Fibroblast of skin of left quadriceps (primary cell): ENCODE results near the gene TSPAN11.
"Not testable (repeated sequence)": the region's sequence is repeated elsewhere in the genome, so short reads cannot be mapped to it uniquely, and the experiment has no call there.

Experiments used
- DNase-seq, 2 experiments: peaks; one replicate each; pipeline ENCODE4 v3.0.0-alpha.2; 2013; ENCODE audit warnings: low read depth in 2 of 2

TSPAN11 gene

GRCh38 chr12:31002999-31003398 lies 76.5 kb downstream of the TSPAN11 start:
- no peak for DNase-seq

DNA sequence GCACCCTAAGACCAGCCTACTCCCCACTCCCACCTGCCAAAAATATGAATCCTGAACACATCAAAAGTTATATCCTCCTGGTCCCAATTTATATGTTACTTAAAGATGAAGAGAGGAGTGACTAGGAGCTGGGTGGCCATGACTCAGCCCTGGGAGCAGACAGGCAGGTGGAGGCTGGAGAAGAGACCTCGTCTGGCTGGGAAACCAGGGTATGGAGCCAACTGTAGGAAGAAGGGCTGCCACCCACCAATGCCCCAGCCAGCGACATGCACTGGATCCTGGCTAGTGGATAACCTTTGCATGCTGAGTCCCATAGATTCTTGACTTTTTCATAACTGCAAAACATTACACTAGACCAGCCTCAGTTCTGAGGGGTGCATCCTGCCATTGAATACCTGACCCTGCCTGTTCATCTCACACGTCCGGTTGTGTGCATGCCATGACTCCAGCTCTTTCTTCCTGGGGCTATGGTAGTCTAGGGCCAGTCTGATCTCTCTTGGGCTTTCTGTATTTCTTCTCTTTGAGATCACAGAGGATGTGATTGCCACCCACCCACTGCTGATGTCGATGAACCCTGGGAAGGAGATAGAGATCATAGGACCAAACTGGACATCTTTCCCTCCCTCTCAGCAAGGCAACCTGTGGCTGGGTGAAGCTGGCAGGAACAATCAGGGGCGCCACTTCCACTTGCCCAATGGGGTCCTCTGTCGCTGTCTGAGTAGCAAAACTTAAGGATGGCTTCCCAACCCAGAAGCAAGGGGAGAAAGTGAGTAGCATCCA lies 77.5 kb downstream of the TSPAN11 start:
- no peak for DNase-seq

DNA sequence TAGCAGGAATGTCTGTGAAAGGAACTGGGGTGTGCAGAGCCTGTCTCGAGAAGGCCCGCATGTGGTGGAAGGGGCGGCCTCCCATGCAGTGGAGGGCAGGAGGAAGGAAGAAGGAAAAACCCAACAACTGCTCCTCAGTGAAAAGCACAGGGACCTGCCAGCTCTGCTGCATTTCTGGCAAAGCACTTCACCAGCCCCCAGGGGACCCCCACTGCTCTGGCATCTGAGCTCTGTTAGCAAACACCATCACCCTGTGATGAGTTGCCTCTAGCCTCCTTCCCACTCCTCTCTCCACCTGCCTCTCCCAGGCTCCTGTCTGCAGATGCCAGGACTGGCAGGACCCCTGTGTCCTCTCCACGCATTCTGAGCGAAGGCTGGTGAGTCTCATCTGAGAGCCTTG lies 78.1 kb downstream of the TSPAN11 start:
- DNase-seq = no peak

DNA sequence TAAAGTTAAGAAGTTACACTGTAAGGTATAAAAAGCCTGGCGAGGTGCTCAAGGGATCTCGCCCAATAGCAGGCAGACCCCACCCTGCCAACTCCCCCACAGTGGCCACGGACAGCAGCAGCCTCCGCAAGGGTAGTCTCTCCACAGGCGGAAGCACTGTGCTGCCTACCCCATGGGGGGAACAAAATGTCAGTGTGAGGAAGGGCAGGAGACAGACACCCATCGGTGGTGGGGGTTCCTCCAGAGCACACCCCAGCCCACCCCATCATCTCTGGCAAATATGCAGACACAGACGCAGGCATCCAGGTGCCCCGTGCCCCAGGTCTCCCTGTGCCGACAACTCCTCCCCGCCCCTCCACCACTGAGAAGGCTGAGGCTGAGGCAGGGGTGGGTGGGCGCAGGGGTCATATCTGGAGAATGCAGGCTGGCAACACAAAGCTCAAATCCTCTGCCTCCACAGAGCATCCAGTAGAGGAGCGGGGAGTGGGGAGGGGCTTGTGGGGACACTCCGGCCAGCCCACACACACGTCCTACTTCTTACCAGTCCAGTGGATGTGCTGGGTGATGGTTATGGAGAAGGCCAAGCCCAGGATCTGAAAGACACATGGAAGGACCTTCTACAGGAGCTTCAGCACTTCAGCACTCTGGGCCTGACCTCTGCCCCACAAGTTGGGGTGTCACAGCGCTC lies 78.9 kb downstream of the TSPAN11 start:
- no peak for DNase-seq

- DNase-seq = no peak
These were observed 79.4 kb downstream of the TSPAN11 start for GRCh38 chr12:31005944-31006361.

- no peak for DNase-seq
These were observed 80.0 kb downstream of the TSPAN11 start for GRCh38 chr12:31006416-31007152.

- no peak for DNase-seq
These were observed 80.6 kb downstream of the TSPAN11 start for GRCh38 chr12:31007153-31007495.

GRCh38 chr12:31007636-31008175 lies 81.2 kb downstream of the TSPAN11 start:
- DNase-seq = no peak

DNA sequence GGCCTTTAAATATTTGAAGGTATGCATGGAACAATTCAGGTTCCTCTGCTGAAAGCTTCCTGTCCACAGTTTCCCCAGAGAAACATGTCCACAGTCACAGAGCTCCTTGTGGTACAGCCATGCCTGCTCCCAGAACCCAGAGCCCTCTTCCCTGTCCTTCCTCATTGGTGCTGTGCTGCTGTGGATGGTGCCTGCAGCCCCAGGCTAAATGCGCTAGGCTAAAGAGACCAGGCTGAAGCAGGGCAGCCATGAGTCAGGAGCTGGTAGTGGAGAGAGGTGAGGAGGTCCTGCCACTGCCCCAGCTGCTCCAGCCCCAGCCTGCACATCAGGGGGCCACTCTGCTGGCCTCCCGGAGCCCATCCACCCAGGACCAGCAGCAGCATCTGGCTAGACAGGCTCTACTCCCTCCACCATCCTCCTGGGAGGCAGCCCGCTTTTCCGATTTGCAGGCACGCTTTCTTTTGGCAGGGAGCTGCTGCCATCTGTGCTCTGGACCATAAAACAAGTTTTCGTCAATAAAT lies 81.8 kb downstream of the TSPAN11 start:
- DNase-seq = no peak

DNA sequence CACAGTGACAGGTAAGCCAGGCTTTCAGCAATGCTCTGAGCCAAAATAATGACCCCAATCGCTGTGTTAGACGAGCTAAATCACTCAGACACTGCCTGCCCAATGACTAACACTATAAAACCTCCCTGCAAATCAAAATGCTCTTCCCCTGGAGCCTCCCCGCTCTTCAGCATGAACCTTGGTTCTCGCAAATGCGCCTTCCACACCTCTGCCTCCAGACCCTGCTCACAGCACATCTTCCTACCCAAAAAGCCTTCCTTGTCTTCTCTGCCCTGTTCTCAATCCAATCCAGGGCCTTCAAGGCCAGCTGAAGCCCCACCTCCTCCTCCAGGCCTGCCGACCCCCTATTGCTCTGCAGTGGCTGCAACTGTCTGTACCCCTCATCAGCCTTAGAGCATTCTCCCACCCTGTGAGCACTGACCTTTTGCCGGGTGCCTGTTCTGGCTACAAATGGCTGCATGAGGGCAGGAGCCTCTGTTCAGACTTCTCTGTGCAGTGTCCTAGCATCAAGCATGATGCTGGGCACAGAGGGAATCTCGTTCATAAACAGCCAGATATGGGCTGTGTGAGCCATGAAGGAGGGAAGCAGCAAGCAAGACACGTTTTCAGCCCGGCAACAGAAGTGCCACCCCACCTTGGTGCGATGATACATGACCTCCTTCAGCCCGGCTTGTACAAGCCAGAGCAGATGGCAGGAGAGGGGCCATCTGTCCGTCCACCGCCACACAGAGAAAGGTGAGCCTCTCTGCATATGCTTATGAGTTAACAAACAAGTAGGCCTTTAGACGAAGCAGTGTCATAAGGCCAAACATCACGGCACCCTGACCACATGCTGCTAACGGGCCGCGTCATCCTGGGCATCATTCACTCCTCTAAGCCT lies 82.7 kb downstream of the TSPAN11 start:
- DNase-seq = no peak

GRCh38 chr12:31009976-31010375 lies 83.4 kb downstream of the TSPAN11 start:
- DNase-seq = no peak

DNA sequence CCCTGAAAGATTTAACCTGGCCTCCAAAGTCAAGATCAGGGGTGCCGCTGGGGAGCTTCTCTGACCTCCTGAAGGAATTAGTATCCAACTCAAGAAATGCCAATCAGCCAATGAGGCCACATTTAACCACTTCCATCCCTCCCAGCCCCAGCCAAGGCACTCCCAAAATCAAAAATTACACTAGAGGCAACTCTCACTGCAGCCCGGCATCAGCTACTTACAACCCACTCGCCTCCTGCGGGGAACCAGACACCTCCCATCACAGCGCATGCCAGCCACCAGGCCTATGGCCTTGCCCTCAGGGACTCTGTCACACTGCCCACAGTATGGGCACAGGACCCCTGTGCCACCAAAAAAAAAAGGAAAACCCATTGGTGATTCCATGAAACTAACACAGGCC lies 84.8 kb downstream of the TSPAN11 start:
- DNase-seq = no peak

DNA sequence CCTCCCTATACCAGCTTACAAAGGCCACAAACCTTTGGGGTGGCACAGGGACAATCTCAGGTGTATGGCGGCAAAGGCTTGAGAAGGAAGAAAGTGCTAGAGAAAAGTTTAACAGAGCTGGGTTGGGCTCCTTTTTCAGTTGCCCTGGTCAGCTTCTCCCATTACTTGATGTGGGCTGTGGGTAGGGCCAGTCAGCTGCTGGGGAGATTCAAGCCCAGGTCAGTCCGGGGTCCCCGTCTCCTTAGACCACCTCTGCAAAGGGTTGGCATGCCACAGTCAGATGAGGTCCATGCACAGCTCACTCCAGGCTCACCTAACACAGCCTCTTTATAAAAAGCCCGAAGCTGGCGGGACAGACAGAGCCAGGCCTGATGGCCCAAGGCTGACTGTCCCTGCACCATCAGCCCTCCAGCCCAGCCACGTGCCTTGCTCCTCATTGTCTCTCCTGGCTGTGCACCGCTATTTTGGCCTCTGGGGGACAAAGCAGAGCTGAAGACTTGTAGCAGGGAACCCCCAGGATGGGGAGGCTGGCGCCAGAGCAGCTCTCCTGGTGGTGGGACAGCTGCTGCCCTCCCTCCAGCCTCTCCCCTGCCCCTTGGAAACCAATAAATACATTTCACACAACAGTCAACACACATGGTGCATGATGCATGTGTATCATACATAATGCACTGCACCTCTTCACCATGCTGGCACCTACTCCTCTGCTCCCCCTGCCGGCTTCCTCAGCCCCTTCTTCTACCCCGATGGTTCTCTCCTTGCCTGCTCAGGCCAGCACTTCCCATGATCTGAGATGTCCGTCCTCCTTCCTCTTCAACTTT lies 85.4 kb downstream of the TSPAN11 start:
- DNase-seq = no peak

GRCh38 chr12:31012567-31012891 lies 86.0 kb downstream of the TSPAN11 start:
- not testable (repeated sequence) for DNase-seq

- DNase-seq = no peak
These were observed 88.7 kb downstream of the TSPAN11 start for GRCh38 chr12:31015215-31015614.

- DNase-seq = no peak
These were observed 89.5 kb downstream of the TSPAN11 start for GRCh38 chr12:31016057-31016456.

DNA sequence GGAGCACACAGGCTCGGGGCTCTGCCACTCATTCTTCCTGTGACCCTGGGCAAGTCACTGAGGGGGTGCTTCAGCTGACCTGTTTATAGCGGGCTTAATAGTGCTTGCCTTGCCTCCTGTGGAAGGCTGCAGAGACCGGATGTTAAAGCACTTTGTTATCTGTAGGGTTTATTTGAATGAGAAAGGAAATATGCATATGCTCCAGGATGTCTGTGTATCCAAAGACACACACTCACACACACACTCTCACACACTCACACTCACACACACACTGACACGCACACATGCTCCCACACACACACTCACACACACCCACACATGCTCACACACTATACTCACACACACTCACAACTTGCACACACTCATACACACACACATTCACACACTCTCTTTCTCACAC lies 91.0 kb downstream of the TSPAN11 start:
- DNase-seq = no peak

- DNase-seq = no peak
These were observed 91.7 kb downstream of the TSPAN11 start for GRCh38 chr12:31018106-31018789.

DNA sequence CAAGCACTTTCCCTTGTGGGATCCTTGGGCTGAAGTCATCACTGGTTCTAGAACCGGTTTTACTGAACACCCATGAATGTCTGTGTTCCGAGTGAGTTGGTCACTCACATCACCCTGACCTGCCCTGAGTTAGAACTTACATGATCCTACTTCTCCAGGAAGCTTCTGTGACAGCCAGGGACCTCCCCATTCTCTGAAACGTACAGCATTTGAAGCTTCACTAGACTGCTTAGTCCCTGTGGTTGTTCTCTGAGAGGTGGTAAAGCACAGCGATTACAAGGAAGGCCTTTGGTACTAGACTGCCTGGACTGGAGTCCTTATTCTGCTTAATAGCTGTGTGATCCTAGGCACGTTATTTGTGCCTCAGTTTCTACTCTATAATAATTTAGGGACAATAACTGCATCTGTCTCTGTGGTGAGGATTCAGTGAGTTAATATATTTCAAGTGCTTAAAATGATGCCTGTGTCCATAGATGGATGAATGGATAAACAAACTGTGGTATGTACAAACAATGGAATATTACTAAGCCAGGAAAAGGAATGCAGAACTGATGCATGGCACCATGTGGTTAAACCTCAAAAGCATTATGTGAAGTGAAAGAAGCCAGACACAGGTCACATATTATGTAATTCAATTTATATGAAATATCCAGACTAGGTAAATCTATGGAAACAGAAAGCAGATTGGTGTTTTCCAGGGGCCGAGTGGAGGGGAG lies 92.4 kb downstream of the TSPAN11 start:
- DNase-seq = no peak
